ENCODE results near the gene TADA3.

TADA3 gene

GRCh38 chr3:9757427-9757826, 34.8 kb downstream of the TADA3 start:
- TF ChIP-seq ZNF274 (IDR thresholded peaks at IDR 0.05; ENCODE audit: low read depth, low read length) (no peak), YY1 (IDR thresholded peaks at IDR 0.05; ENCODE audit: insufficient read depth, insufficient read length) (no peak), SUZ12 (IDR thresholded peaks at IDR 0.05; ENCODE audit: extremely low read depth, insufficient read depth, insufficient read length) (no peak)
- DNase-seq (ENCODE audit: low read depth, low spot score), result no peak
- no peak overlapping the region for H3K4me3 ChIP-seq (ENCODE audit: insufficient read length, low read depth)
- H3K36me3 ChIP-seq (ENCODE audit: insufficient read depth, insufficient read length, low read length), result peaks cover 78% of the 10 kb centered on the region
- H3K4me1 ChIP-seq (ENCODE audit: insufficient read depth, insufficient read length), result no peaks in the 10 kb centered on the region
- no peak overlapping the region for H3K9ac ChIP-seq (ENCODE audit: insufficient read length, low read depth)
- H3K27me3 ChIP-seq (ENCODE audit: insufficient read depth, insufficient read length), result no peaks in the 10 kb centered on the region
- no peaks in the 10 kb centered on the region for H3K9me3 ChIP-seq (ENCODE audit: insufficient read depth, low read length)

DNA sequence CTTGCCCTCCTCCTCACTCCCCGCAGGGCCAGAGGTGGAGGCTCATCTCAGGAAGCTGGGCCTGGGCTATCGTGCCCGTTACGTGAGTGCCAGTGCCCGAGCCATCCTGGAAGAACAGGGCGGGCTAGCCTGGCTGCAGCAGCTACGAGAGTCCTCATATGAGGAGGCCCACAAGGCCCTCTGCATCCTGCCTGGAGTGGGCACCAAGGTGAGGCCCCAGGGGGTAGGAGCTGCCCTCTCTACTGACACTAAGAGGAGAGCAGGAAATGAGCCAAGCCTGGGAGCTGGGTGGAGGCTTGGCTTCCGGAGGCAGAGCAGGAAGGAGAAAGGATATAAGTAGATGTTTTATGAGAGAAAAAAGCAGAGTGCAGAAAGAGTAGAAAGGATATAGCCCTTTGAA, 37.6 kb downstream of the TADA3 start:
- H3K4me3 ChIP-seq (ENCODE audit: insufficient read length, low read depth), result no peak overlapping the region
- DNase-seq (ENCODE audit: low read depth, low spot score), result no peak
- H3K9me3 ChIP-seq (ENCODE audit: insufficient read depth, low read length), result no peaks in the 10 kb centered on the region
- no peaks in the 10 kb centered on the region for H3K4me1 ChIP-seq (ENCODE audit: insufficient read depth, insufficient read length)
- no peak overlapping the region for H3K9ac ChIP-seq (ENCODE audit: insufficient read length, low read depth)
- H3K27me3 ChIP-seq (ENCODE audit: insufficient read depth, insufficient read length), result no peaks in the 10 kb centered on the region
- TF ChIP-seq YY1 (IDR thresholded peaks at IDR 0.05; ENCODE audit: insufficient read depth, insufficient read length) (no peak), SUZ12 (IDR thresholded peaks at IDR 0.05; ENCODE audit: extremely low read depth, insufficient read depth, insufficient read length) (no peak), ZNF274 (IDR thresholded peaks at IDR 0.05; ENCODE audit: low read depth, low read length) (no peak)
- peaks cover 79% of the 10 kb centered on the region for H3K36me3 ChIP-seq (ENCODE audit: insufficient read depth, insufficient read length, low read length)

DNA sequence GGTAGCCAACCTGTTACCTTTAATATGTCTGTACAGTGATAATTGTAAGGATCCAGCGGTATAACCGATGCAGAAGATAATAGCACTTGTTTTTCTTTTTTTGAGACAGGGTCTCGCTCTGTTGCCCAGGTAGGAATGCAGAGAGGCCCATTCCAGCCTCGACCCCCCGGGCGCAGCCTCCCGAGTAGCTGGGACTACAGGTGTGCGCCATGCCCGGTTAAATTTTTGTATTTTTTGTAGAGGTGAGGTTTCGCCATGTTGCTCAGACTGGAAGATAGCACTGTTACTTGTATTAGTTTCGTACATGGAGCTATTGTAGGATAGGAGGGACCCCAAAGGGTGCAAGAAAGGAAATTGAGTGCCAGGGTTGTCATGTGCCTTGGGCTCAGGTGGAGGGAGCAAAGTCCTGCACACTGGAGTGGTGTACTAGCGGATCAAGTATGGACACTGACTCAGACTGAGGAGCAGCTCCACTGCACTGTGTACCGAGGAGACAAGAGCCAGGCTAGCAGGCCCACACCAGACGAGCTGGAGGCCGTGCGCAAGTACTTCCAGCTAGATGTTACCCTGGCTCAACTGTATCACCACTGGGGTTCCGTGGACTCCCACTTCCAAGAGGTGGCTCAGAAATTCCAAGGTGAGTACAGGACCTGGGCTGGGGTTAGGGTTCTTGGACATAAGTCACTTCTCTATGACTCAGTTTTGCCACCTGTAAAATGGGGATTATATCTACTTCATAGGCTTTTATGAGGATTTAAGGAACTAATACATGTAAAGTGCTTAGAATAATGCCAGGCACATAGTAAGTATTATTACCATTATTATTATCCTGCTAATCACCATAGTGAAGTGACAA, 41.5 kb downstream of the TADA3 start:
- no peak for TF ChIP-seq SUZ12 (IDR thresholded peaks at IDR 0.05; ENCODE audit: extremely low read depth, insufficient read depth, insufficient read length)
- no peak for TF ChIP-seq ZNF274 (IDR thresholded peaks at IDR 0.05; ENCODE audit: low read depth, low read length)
- TF ChIP-seq YY1 (IDR thresholded peaks at IDR 0.05; ENCODE audit: insufficient read depth, insufficient read length), result no peak
- peak overlapping the region; percentile 90 for H3K9ac ChIP-seq (ENCODE audit: insufficient read length, low read depth)
- no peak for DNase-seq (ENCODE audit: low read depth, low spot score)

DNA sequence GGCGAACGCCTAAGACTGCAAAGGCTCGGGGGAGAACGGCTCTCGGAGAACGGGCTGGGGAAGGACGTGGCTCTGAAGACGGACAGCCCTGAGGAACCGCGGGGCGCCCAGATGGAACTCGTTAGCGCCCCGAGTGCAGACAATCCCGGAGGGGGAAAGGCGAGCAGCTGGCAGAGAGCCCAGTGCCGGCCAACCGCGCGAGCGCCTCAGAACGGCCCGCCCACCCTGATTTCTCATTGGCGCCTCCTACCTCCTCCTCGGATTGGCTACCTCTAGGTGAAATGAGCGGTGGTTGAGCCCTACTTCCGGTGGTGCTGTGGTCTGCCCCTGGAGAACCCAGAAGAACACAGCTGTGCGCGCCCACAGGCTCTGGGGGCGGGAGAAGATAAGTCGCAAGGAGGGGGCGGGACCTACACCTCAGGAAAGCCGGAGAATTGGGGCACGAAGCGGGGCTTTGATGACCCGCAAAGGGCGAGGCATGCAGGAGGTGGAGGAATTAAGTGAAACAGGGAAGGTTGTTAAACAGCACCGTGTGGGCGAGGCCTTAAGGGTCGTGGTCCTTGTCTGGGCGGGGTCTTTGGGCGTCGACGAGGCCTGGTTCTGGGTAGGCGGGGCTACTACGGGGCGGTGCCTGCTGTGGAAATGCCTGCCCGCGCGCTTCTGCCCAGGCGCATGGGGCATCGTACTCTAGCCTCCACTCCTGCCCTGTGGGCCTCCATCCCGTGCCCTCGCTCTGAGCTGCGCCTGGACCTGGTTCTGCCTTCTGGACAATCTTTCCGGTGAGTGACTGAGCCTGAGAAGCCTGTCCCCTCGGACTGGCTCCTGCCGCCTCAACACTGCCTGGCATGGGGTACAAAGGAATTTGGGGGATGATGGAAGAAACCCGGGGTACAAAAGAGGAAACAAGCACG, 42.4 kb downstream of the TADA3 start, which contains the start of gene OGG1:
OGG1 (plus strand) TSS at position 308 of the 911 bp plus-strand sequence; CDS start at position 643, 335 bp downstream.
- peaks cover 74% of the 10 kb centered on the region for H3K36me3 ChIP-seq (ENCODE audit: insufficient read depth, insufficient read length, low read length)
- TF ChIP-seq YY1 (IDR thresholded peaks at IDR 0.05; ENCODE audit: insufficient read depth, insufficient read length) (no peak), ZNF274 (IDR thresholded peaks at IDR 0.05; ENCODE audit: low read depth, low read length) (no peak), SUZ12 (IDR thresholded peaks at IDR 0.05; ENCODE audit: extremely low read depth, insufficient read depth, insufficient read length) (no peak)
- DNase-seq (ENCODE audit: low read depth, low spot score), result peak; percentile 97

More for the DNA sequence above, 41.5 kb downstream of the TADA3 start:
- H3K9me3 ChIP-seq (ENCODE audit: insufficient read depth, low read length), result no peaks in the 10 kb centered on the region
- H3K27me3 ChIP-seq (ENCODE audit: insufficient read depth, insufficient read length), result no peaks in the 10 kb centered on the region
- peaks cover 70% of the 10 kb centered on the region for H3K36me3 ChIP-seq (ENCODE audit: insufficient read depth, insufficient read length, low read length)
- no peaks in the 10 kb centered on the region for H3K4me1 ChIP-seq (ENCODE audit: insufficient read depth, insufficient read length)
- peak overlapping the region; percentile 88 for H3K4me3 ChIP-seq (ENCODE audit: insufficient read length, low read depth)

GRCh38 chr3:9749296-9749644, 43.0 kb downstream of the TADA3 start:
- H3K4me1 ChIP-seq (ENCODE audit: insufficient read depth, insufficient read length), result no peaks in the 10 kb centered on the region
- no peaks in the 10 kb centered on the region for H3K27me3 ChIP-seq (ENCODE audit: insufficient read depth, insufficient read length)
- no peak for TF ChIP-seq ZNF274 (IDR thresholded peaks at IDR 0.05; ENCODE audit: low read depth, low read length)
- TF ChIP-seq SUZ12 (IDR thresholded peaks at IDR 0.05; ENCODE audit: extremely low read depth, insufficient read depth, insufficient read length), result no peak
- TF ChIP-seq YY1 (IDR thresholded peaks at IDR 0.05; ENCODE audit: insufficient read depth, insufficient read length), result no peak
- DNase-seq (ENCODE audit: low read depth, low spot score), result no peak
- H3K4me3 ChIP-seq (ENCODE audit: insufficient read length, low read depth), result peak overlapping the region; percentile 40
- no peaks in the 10 kb centered on the region for H3K9me3 ChIP-seq (ENCODE audit: insufficient read depth, low read length)
- peak overlapping the region; percentile 80 for H3K9ac ChIP-seq (ENCODE audit: insufficient read length, low read depth)
- peaks cover 74% of the 10 kb centered on the region for H3K36me3 ChIP-seq (ENCODE audit: insufficient read depth, insufficient read length, low read length)

More for the DNA sequence above, 42.4 kb downstream of the TADA3 start, which contains the start of gene OGG1:
- Histone ChIP-seq H3K27me3 (ENCODE audit: insufficient read depth, insufficient read length) (no peaks in the 10 kb centered on the region), H3K4me3 (ENCODE audit: insufficient read length, low read depth) (peak within 1 kb of the TSS; percentile 88), H3K9ac (ENCODE audit: insufficient read length, low read depth) (peak within 1 kb of the TSS; percentile 90), H3K9me3 (ENCODE audit: insufficient read depth, low read length) (no peaks in the 10 kb centered on the region), H3K4me1 (ENCODE audit: insufficient read depth, insufficient read length) (no peaks in the 10 kb centered on the region)

DNA sequence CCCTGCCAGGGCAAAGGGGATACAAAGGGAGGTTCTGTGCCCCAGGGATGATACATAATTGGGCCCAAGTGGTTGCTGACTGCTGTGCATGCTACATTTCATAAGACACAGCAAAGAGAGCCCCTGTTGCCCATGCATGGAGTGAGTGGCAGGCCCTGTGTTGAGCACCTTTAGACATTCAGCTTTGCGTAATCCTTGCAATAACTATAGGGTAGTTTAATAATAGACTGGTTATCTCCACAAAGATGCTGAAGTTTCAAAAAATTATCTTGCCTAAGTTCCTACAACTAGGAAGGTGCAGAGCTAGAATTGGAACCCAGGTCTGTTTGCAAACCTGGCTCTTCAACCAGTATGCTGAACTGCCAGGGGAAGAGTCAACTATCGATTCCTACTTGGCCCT, 44.2 kb downstream of the TADA3 start:
- no peaks in the 10 kb centered on the region for H3K4me1 ChIP-seq (ENCODE audit: insufficient read depth, insufficient read length)
- TF ChIP-seq SUZ12 (IDR thresholded peaks at IDR 0.05; ENCODE audit: extremely low read depth, insufficient read depth, insufficient read length) (no peak), YY1 (IDR thresholded peaks at IDR 0.05; ENCODE audit: insufficient read depth, insufficient read length) (no peak)
- H3K27me3 ChIP-seq (ENCODE audit: insufficient read depth, insufficient read length), result no peaks in the 10 kb centered on the region
- H3K4me3 ChIP-seq (ENCODE audit: insufficient read length, low read depth), result no peak overlapping the region
- H3K36me3 ChIP-seq (ENCODE audit: insufficient read depth, insufficient read length, low read length), result peaks cover 79% of the 10 kb centered on the region
- H3K9ac ChIP-seq (ENCODE audit: insufficient read length, low read depth), result no peak overlapping the region
- DNase-seq (ENCODE audit: low read depth, low spot score), result no peak
- no peaks in the 10 kb centered on the region for H3K9me3 ChIP-seq (ENCODE audit: insufficient read depth, low read length)

DNA sequence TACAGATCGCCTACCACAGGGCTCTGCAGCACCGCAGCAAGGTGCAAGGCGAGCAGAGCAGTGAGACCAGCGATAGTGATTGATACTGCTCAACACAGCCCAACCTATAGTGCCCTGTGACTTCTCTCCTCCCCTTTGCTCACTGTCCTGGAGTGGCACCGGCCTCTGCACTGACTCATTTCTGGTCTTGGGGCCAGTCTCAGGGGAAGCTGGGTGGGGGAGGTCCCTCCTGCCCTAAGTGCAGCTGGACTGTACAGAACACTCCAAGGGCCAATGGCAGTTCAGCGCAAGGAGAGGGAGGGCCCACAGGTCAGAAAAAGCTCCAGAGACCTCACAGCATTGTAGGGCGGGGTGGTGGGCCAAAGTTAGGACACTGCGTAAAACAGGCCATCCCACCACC, 45.0 kb downstream of the TADA3 start:
- TF ChIP-seq ZNF274 (IDR thresholded peaks at IDR 0.05; ENCODE audit: low read depth, low read length), result no peak
- no peak for TF ChIP-seq SUZ12 (IDR thresholded peaks at IDR 0.05; ENCODE audit: extremely low read depth, insufficient read depth, insufficient read length)
- Histone ChIP-seq H3K9me3 (ENCODE audit: insufficient read depth, low read length) (no peaks in the 10 kb centered on the region), H3K27me3 (ENCODE audit: insufficient read depth, insufficient read length) (no peaks in the 10 kb centered on the region), H3K4me3 (ENCODE audit: insufficient read length, low read depth) (no peak overlapping the region), H3K9ac (ENCODE audit: insufficient read length, low read depth) (no peak overlapping the region), H3K4me1 (ENCODE audit: insufficient read depth, insufficient read length) (no peaks in the 10 kb centered on the region), H3K36me3 (ENCODE audit: insufficient read depth, insufficient read length, low read length) (peaks cover 80% of the 10 kb centered on the region)
- DNase-seq (ENCODE audit: low read depth, low spot score), result no peak
